Activated CD4-positive, alpha-beta memory T cell treated with anti-CD3 and anti-CD28 coated beads, Interleukin-2, amount 10 ng/mL, durations not matched to agents 7 days and 5 days (primary cell): Measurements from ENCODE around the gene HMGN1. TPM values are rescaled to one million over a fixed set of nuclear protein-coding genes. Genes with fewer than 3 reads are reported as not detected.

ENCODE experiments used
- CTCF ChIA-PET: fragments of 350-600 bp; sonication (Branson Sonifier 250); formaldehyde crosslinking; loops from one replicate; lab custom pipeline; 2021; ENCODE audit warnings: antibody characterized with exemption, inconsistent platforms; lab: Charles Lee
- POLR2A ChIA-PET: fragments of 350-600 bp; sonication (Branson Sonifier 250); formaldehyde crosslinking; loops from one replicate; lab custom pipeline; 2021; ENCODE audit warnings: antibody characterized with exemption; lab: Charles Lee
- DNase-seq: peaks from one replicate; pipeline ENCODE4 v3.0.0-alpha.2; 2020
- H3K27ac Mint-ChIP-seq: one replicate; pipeline ENCODE4 v1.8.0; 2021; ENCODE audit warnings: mild to moderate bottlenecking, mixed read lengths
- H3K27me3 Mint-ChIP-seq: one replicate; pipeline ENCODE4 v1.8.0; 2021; ENCODE audit warnings: mixed read lengths
- H3K36me3 Mint-ChIP-seq: one replicate; pipeline ENCODE4 v1.8.0; 2021; ENCODE audit warnings: low read depth, mixed read lengths
- H3K4me1 Mint-ChIP-seq: one replicate; pipeline ENCODE4 v1.8.0; 2021; ENCODE audit warnings: mixed read lengths
- H3K4me3 Mint-ChIP-seq: one replicate; pipeline ENCODE4 v1.8.0; 2021; ENCODE audit warnings: mild to moderate bottlenecking, mixed read lengths
- H3K9me3 Mint-ChIP-seq: one replicate; pipeline ENCODE4 v1.8.0; 2021; ENCODE audit warnings: mixed read lengths
- total RNA-seq, 2 experiments: library from RNA; stranded (reverse); gene quantifications; one replicate each; pipeline ENCODE4 v1.2.3, GENCODE V29; 2021

The HMGN1 gene
- total RNA-seq, 2 experiments from 2014 or later, result 327 to 340 TPM

- H3K9me3 Mint-ChIP-seq, result no peaks in the 10 kb centered on the region
- no peak for DNase-seq
- H3K4me1 Mint-ChIP-seq, result no peaks in the 10 kb centered on the region
- CTCF ChIA-PET, result no interaction called here
- peaks cover 1% of the 10 kb centered on the region for H3K27me3 Mint-ChIP-seq
- POLR2A ChIA-PET, result interaction anchor here (1.0 kb wide), 1 partner anchor 9 kb away, joined by 3 read pairs; no protein-coding TSS in a partner anchor
- no peak overlapping the region for H3K27ac Mint-ChIP-seq
- H3K36me3 Mint-ChIP-seq, result no peaks in the 10 kb centered on the region
- H3K4me3 Mint-ChIP-seq, result no peak overlapping the region
These were observed 27.5 kb downstream of the HMGN1 start for GRCh38 chr21:39321424-39321823.

DNA sequence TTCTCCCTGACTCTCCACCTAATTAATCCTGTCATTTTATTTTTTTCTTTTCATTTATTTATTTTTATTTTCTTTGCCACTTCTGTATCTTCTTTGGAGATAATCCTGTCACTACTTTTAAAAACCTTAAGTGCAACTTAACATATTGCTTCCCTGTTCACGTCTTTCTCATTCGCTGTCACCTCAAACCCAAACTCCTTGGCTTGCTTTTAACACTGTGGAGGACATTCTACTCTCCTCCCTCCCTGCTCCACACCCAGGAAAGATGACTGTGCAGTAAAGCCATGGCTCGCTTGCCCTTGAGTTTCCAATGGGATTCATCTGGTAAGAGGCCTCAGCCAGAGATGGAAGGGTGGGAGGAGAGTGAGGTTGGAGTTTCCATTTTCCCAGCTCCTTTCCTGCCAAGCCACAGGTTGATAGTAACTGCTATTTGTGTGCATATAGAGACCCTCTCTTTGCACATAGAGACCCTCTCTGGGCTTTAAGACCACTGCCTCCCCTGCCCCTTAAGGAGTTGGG lies 29.0 kb downstream of the HMGN1 start:
- Mint-ChIP-seq H3K27ac (no peak overlapping the region), H3K4me1 (peaks cover 11% of the 10 kb centered on the region), H3K36me3 (no peaks in the 10 kb centered on the region), H3K27me3 (peaks cover 1% of the 10 kb centered on the region), H3K9me3 (no peaks in the 10 kb centered on the region), H3K4me3 (no peak overlapping the region)
- ChIA-PET POLR2A (no interaction called here), CTCF (no interaction called here)
- no peak for DNase-seq

- no peaks in the 10 kb centered on the region for H3K9me3 Mint-ChIP-seq
- H3K27me3 Mint-ChIP-seq, result no peaks in the 10 kb centered on the region
- POLR2A ChIA-PET, result no interaction called here
- CTCF ChIA-PET, result no interaction called here
- H3K27ac Mint-ChIP-seq, result no peak overlapping the region
- H3K4me1 Mint-ChIP-seq, result peaks cover 16% of the 10 kb centered on the region
- no peak overlapping the region for H3K4me3 Mint-ChIP-seq
- no peak for DNase-seq
- H3K36me3 Mint-ChIP-seq, result no peaks in the 10 kb centered on the region
These were observed 29.6 kb downstream of the HMGN1 start for GRCh38 chr21:39319251-39319756.

GRCh38 chr21:39318091-39318959 lies 30.6 kb downstream of the HMGN1 start:
- Mint-ChIP-seq H3K9me3 (no peaks in the 10 kb centered on the region), H3K27me3 (no peaks in the 10 kb centered on the region), H3K36me3 (no peaks in the 10 kb centered on the region), H3K27ac (no peak overlapping the region), H3K4me3 (no peak overlapping the region), H3K4me1 (peaks cover 20% of the 10 kb centered on the region)
- no peak for DNase-seq
- ChIA-PET CTCF (interaction anchor here (0.6 to 1.0 kb wide), 3 partner anchors 31 to 69 kb away, joined by 3 read pairs; no protein-coding TSS in a partner anchor), POLR2A (interaction anchor here (1.0 to 7.3 kb wide), 2 partner anchors 29 to 134 kb away, joined by 4 to 197 read pairs; partner anchors contain the start of gene HMGN1)

GRCh38 chr21:39317134-39318090 lies 31.5 kb downstream of the HMGN1 start:
- Mint-ChIP-seq H3K4me1 (peaks cover 20% of the 10 kb centered on the region), H3K9me3 (no peaks in the 10 kb centered on the region), H3K36me3 (peaks cover under 1% of the 10 kb centered on the region), H3K27me3 (no peaks in the 10 kb centered on the region), H3K4me3 (no peak overlapping the region), H3K27ac (no peak overlapping the region)
- ChIA-PET CTCF (interaction anchor here (0.6 to 1.0 kb wide), 3 partner anchors 32 to 70 kb away, joined by 3 read pairs; no protein-coding TSS in a partner anchor), POLR2A (interaction anchor here (1.0 to 7.3 kb wide), 2 partner anchors 29 to 133 kb away, joined by 4 to 197 read pairs; partner anchors contain the start of gene HMGN1)
- DNase-seq, result no peak

- Mint-ChIP-seq H3K4me1 (peaks cover 25% of the 10 kb centered on the region), H3K4me3 (no peak overlapping the region), H3K27me3 (no peaks in the 10 kb centered on the region), H3K27ac (no peak overlapping the region), H3K9me3 (no peaks in the 10 kb centered on the region), H3K36me3 (peaks cover 8% of the 10 kb centered on the region)
- DNase-seq, result no peak
- CTCF ChIA-PET, result no interaction called here
- POLR2A ChIA-PET, result interaction anchor here (1.0 to 7.3 kb wide), 2 partner anchors 10 to 30 kb away, joined by 3 to 197 read pairs; partner anchors contain the start of gene HMGN1
These were observed 32.2 kb downstream of the HMGN1 start for GRCh38 chr21:39316729-39317128.

- Mint-ChIP-seq H3K4me1 (peaks cover 30% of the 10 kb centered on the region), H3K36me3 (peaks cover 14% of the 10 kb centered on the region), H3K4me3 (no peak overlapping the region), H3K9me3 (no peaks in the 10 kb centered on the region), H3K27me3 (no peaks in the 10 kb centered on the region), H3K27ac (peak overlapping the region; percentile 4)
- DNase-seq, result no peak
- ChIA-PET CTCF (interaction anchor here (1.4 kb wide), 1 partner anchor 72 kb away, joined by 5 read pairs; no protein-coding TSS in a partner anchor), POLR2A (interaction anchor here (1.0 to 7.3 kb wide), 7 partner anchors 7 to 131 kb away, joined by 3 to 197 read pairs (median 18); partner anchors contain the start of genes HMGN1 and PSMG1)
These were observed 33.1 kb downstream of the HMGN1 start for GRCh38 chr21:39315603-39316445.

GRCh38 chr21:39314143-39315027 lies 34.5 kb downstream of the HMGN1 start:
- POLR2A ChIA-PET, result interaction anchor here (0.8 to 7.3 kb wide), 16 partner anchors 9 to 548 kb away, joined by 3 to 197 read pairs (median 6); partner anchors contain the start of genes HMGN1 and PSMG1
- Mint-ChIP-seq H3K27ac (peak overlapping the region; percentile 87), H3K36me3 (peaks cover 21% of the 10 kb centered on the region), H3K4me3 (peak overlapping the region; percentile 87), H3K4me1 (peaks cover 36% of the 10 kb centered on the region), H3K27me3 (no peaks in the 10 kb centered on the region), H3K9me3 (no peaks in the 10 kb centered on the region)
- CTCF ChIA-PET, result interaction anchor here (1.3 to 1.4 kb wide), 3 partner anchors 34 to 73 kb away, joined by 3 to 5 read pairs (median 4); partner anchors contain the start of gene HMGN1
- DNase-seq, result peak; percentile 55

DNA sequence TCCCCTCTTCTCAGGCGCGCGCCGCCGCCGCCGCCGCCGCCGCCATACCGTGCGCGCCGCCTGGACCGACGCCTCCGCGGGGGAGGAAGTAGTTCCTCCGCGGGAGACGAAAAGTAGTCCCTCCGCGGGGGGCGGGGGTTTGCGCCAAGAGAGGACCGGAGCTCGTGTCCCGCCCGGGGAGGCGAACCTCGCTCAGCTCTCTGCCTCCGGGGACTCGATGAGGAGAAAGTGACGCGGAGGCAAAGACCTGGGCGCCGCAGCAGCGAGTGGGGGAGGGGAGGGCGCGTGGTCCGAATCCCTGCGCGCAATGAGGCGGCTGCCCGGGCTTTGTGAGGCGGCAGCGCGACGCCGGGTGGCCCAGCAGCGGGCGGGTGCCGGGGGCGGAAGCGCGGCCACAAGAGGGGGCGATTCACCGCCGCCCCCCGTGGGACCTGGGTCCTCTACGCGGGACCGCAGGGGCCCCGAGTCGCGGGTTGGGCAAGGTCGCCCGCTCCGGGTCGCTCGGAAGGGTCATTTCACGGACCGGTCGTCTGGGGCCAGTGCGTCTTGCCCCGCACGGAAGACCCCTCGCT lies 35.2 kb downstream of the HMGN1 start, which contains the start of gene BRWD1:
Gene BRWD1 (minus strand): TSS at position 62 of the 572 bp plus-strand sequence. CDS start 141 bp downstream, outside the sequence.
- H3K27me3 Mint-ChIP-seq, result no peaks in the 10 kb centered on the region

GRCh38 chr21:39313042-39313570 lies 35.8 kb downstream of the HMGN1 start:
- Mint-ChIP-seq H3K27ac (peak overlapping the region; percentile 87), H3K27me3 (no peaks in the 10 kb centered on the region), H3K4me3 (peak overlapping the region; percentile 87), H3K9me3 (no peaks in the 10 kb centered on the region), H3K36me3 (peaks cover 30% of the 10 kb centered on the region), H3K4me1 (peaks cover 43% of the 10 kb centered on the region)
- peak; percentile 59 for DNase-seq
- POLR2A ChIA-PET, result interaction anchor here (0.7 to 7.3 kb wide), 18 partner anchors 8 to 546 kb away, joined by 3 to 197 read pairs (median 6); partner anchors contain the start of genes HMGN1 and PSMG1
- CTCF ChIA-PET, result interaction anchor here (1.3 to 1.4 kb wide), 4 partner anchors 36 to 129 kb away, joined by 3 to 7 read pairs (median 5); partner anchors contain the start of genes HMGN1 and PSMG1

More for the DNA sequence above, 35.2 kb downstream of the HMGN1 start, which contains the start of gene BRWD1:
- Mint-ChIP-seq H3K4me1 (peaks cover 41% of the 10 kb centered on the region), H3K4me3 (peak within 1 kb of the TSS; percentile 87), H3K9me3 (no peaks in the 10 kb centered on the region), H3K36me3 (peaks cover 26% of the 10 kb centered on the region), H3K27ac (peak within 1 kb of the TSS; percentile 87)
- CTCF ChIA-PET, result interaction anchor here (1.3 to 1.4 kb wide), 3 partner anchors 35 to 130 kb away, joined by 3 to 6 read pairs (median 4); partner anchors contain the start of genes HMGN1 and PSMG1
- peak; percentile 78 for DNase-seq
- POLR2A ChIA-PET, result interaction anchor here (0.8 to 7.3 kb wide), 17 partner anchors 10 to 547 kb away, joined by 3 to 197 read pairs (median 5); partner anchors contain the start of genes HMGN1 and PSMG1
